ENCODE results near the gene BCAM. TPM values are rescaled to one million over a fixed set of nuclear protein-coding genes. Genes with fewer than 3 reads are reported as not detected.

BCAM gene
- total RNA-seq, 3 donors from 2014 or later = 17.1 to 102 (median 75.4) TPM

- peaks cover 4% of the 10 kb centered on the region for H3K36me3 ChIP-seq
- no peaks in the 10 kb centered on the region for H3K27me3 ChIP-seq
- H3K4me1 ChIP-seq = no peaks in the 10 kb centered on the region
- no peak for DNase-seq (ENCODE audit: low spot score in 2 of 2)
- intact Hi-C loops (cut with DNase I; ENCODE audit: low total_unique reads) = loop anchor here (1.0 kb wide), 1 partner anchor 41 kb away; the partner anchor contains the start of gene CBLC
- TF ChIP-seq POLR2A (IDR thresholded peaks at IDR 0.05) = no peak
- no peak for TF ChIP-seq CTCF (IDR thresholded peaks at IDR 0.05)
- no peak for TF ChIP-seq POLR2AphosphoS5 (IDR thresholded peaks at IDR 0.05)
- H3K27ac ChIP-seq = no peak overlapping the region
- H3K9me3 ChIP-seq = no peaks in the 10 kb centered on the region
- H3K4me3 ChIP-seq = no peak overlapping the region
Measured at GRCh38 chr19:44817725-44818465, 9.0 kb downstream of the BCAM start.

GRCh38 chr19:44818466-44819031 is 9.6 kb downstream of the BCAM start:
- Histone ChIP-seq H3K27me3 (no peaks in the 10 kb centered on the region), H3K9me3 (no peaks in the 10 kb centered on the region), H3K27ac (no peak overlapping the region), H3K4me3 (no peak overlapping the region), H3K36me3 (peaks cover 4% of the 10 kb centered on the region), H3K4me1 (no peaks in the 10 kb centered on the region)
- no peak for DNase-seq (ENCODE audit: low spot score in 2 of 2)
- TF ChIP-seq POLR2A (IDR thresholded peaks at IDR 0.05) (no peak), CTCF (IDR thresholded peaks at IDR 0.05) (no peak), POLR2AphosphoS5 (IDR thresholded peaks at IDR 0.05) (no peak)
- intact Hi-C loops (cut with DNase I; ENCODE audit: low total_unique reads) = loop anchor here (1.0 kb wide), 1 partner anchor 41 kb away; the partner anchor contains the start of gene CBLC

GRCh38 chr19:44819246-44819832 is 10.4 kb downstream of the BCAM start:
- no peaks in the 10 kb centered on the region for H3K4me1 ChIP-seq
- H3K9me3 ChIP-seq = no peaks in the 10 kb centered on the region
- intact Hi-C loops (cut with DNase I; ENCODE audit: low total_unique reads) = no loop called here
- no peak for DNase-seq (ENCODE audit: low spot score in 2 of 2)
- TF ChIP-seq POLR2AphosphoS5 (IDR thresholded peaks at IDR 0.05) (no peak), CTCF (IDR thresholded peaks at IDR 0.05) (no peak), POLR2A (IDR thresholded peaks at IDR 0.05) (no peak)
- peaks cover 4% of the 10 kb centered on the region for H3K36me3 ChIP-seq
- H3K27me3 ChIP-seq = no peaks in the 10 kb centered on the region
- H3K27ac ChIP-seq = no peak overlapping the region
- no peak overlapping the region for H3K4me3 ChIP-seq

GRCh38 chr19:44820648-44821609 is 12.0 kb downstream of the BCAM start:
- DNase-seq (ENCODE audit: low spot score in 2 of 2) = no peak
- intact Hi-C loops (cut with DNase I; ENCODE audit: low total_unique reads) = no loop called here
- peak overlapping the region in 1 of 3 donors; percentile 0 for H3K4me3 ChIP-seq

More at GRCh38 chr19:44820648-44821609, 12.0 kb downstream of the BCAM start:
- Histone ChIP-seq H3K36me3 (peaks cover 4% of the 10 kb centered on the region), H3K27me3 (no peaks in the 10 kb centered on the region), H3K4me1 (no peaks in the 10 kb centered on the region), H3K27ac (peak overlapping the region in 1 of 2 donors; percentile 74), H3K9me3 (no peaks in the 10 kb centered on the region)
- TF ChIP-seq POLR2A (IDR thresholded peaks at IDR 0.05) = no peak
- no peak for TF ChIP-seq POLR2AphosphoS5 (IDR thresholded peaks at IDR 0.05)
- TF ChIP-seq CTCF (IDR thresholded peaks at IDR 0.05) = no peak
